OCI-LY7 (cell line): ENCODE measurements around the gene CDC5L. TPM values are rescaled to one million over a fixed set of nuclear protein-coding genes. Genes with fewer than 3 reads are reported as not detected.

Experiments used
- BruUV-seq: library from RNA; stranded (reverse); fragments of 400-500 nt; replicated peaks from 2 replicates; lab custom pipeline; 2021; lab: Mats Ljungman, UMichigan
- CTCF ChIA-PET: fragments of 300-600 bp; sonication (Branson Sonifier 250); formaldehyde crosslinking; loops from one replicate; lab custom pipeline; 2022; ENCODE audit warnings: antibody characterized with exemption; ENCODE audit not compliant: unreplicated experiment; lab: Charles Lee
- POLR2A ChIA-PET: fragments of 300-600 bp; sonication (Branson Sonifier 250); formaldehyde crosslinking; loops from one replicate; lab custom pipeline; 2022; ENCODE audit warnings: antibody characterized with exemption; lab: Charles Lee
- DNase-seq: peaks from one replicate; pipeline ENCODE4 v3.0.0-alpha.2; 2015; ENCODE audit warnings: low spot score
- H2AFZ ChIP-seq: fragments of 200-600 bp; sonication (generic), shearing (Covaris generic); 2 replicates; pipeline ENCODE4 v1.6.1; 2014; ENCODE audit warnings: mild to moderate bottlenecking, antibody characterized with exemption, low read length, moderate library complexity
- H3K27ac ChIP-seq: fragments of 200-600 bp; sonication (generic); 2 replicates; pipeline ENCODE4 v1.5.1; 2014; ENCODE audit warnings: mixed run types, low read depth, mild to moderate bottlenecking, moderate library complexity, low read length, inconsistent platforms; ENCODE audit not compliant: poor library complexity, severe bottlenecking
- H3K36me3 ChIP-seq: fragments of 200-600 bp; sonication (generic); 2 replicates; pipeline ENCODE4 v1.6.1; 2014; ENCODE audit warnings: mild to moderate bottlenecking, antibody characterized with exemption, low read length, moderate library complexity, mixed read lengths; ENCODE audit not compliant: insufficient read depth
- H3K4me1 ChIP-seq: fragments of 200-600 bp; sonication (generic); 2 replicates; pipeline ENCODE4 v1.5.1; 2014; ENCODE audit warnings: mild to moderate bottlenecking, low read length; ENCODE audit not compliant: insufficient read depth, poor library complexity, severe bottlenecking
- H3K4me2 ChIP-seq: fragments of 200-600 bp; sonication (generic); 2 replicates; pipeline ENCODE4 v1.6.1; 2014; ENCODE audit warnings: mild to moderate bottlenecking, low read length
- H3K4me3 ChIP-seq: fragments of 200-600 bp; sonication (generic); 2 replicates; pipeline ENCODE4 v1.5.1; 2014; ENCODE audit warnings: mild to moderate bottlenecking, low read depth, low read length; ENCODE audit not compliant: poor library complexity, severe bottlenecking
- H3K79me2 ChIP-seq: fragments of 200-600 bp; sonication (generic); 2 replicates; pipeline ENCODE4 v1.6.1; 2016; ENCODE audit warnings: low read depth, mild to moderate bottlenecking, low read length, moderate library complexity, mixed read lengths; ENCODE audit not compliant: insufficient read depth
- H3K9me2 ChIP-seq: fragments of 200-600 bp; sonication (generic); 2 replicates; pipeline ENCODE4 v1.6.1; 2016; ENCODE audit warnings: mild to moderate bottlenecking, low read length, mixed read lengths; ENCODE audit not compliant: insufficient read depth
- H3K9me3 ChIP-seq: fragments of 200-600 bp; sonication (generic); 2 replicates; pipeline ENCODE4 v1.6.1; 2014; ENCODE audit warnings: mild to moderate bottlenecking, mixed run types, low read length, mixed read lengths
- H4K20me1 ChIP-seq: fragments of 200-600 bp; sonication (generic); 2 replicates; pipeline ENCODE4 v1.6.1; 2014; ENCODE audit warnings: mild to moderate bottlenecking, antibody characterized with exemption, low read length, moderate library complexity, mixed read lengths; ENCODE audit not compliant: insufficient read depth
- EZH2phosphoT487 ChIP-seq: fragments of 200-600 bp; sonication (generic); IDR thresholded peaks from 2 replicates; pipeline ENCODE4 v1.6.1; 2018; ENCODE audit warnings: low read depth, borderline replicate concordance, mild to moderate bottlenecking, mixed run types, antibody characterized with exemption, low read length, moderate library complexity, mixed read lengths
- intact Hi-C: fragments of 100-400 bp; cut with micrococcal nuclease; formaldehyde crosslinking; loops from one replicate; pipeline ENCODE4 v1.10.0; 2022; ENCODE audit not compliant: unreplicated experiment
- total RNA-seq, 2 experiments: library from RNA; depleted of rRNA in 1 of 2; stranded (reverse); fragments of >200 nt in 1 of 2; shearing (Covaris generic) in 1 of 2; gene quantifications; 2 replicates each; pipeline ENCODE4 v1.2.3, GENCODE V29; 2014 to 2022
- TF ChIP-seq, protein P1 (sequence below): fragments of 200-600 bp; sonication (generic); conservative IDR thresholded peaks from 2 replicates; pipeline ENCODE4 v1.5.1; 2014; ENCODE audit warnings: mild to moderate bottlenecking, antibody characterized with exemption, low read length, moderate library complexity, mixed read lengths

Gene CDC5L
- total RNA-seq, 2 experiments from 2014 or later: 21.5 to 24.0 TPM

GRCh38 chr6:44415449-44415848 is 27.9 kb downstream of the CDC5L start:
- Histone ChIP-seq H3K27ac (no peak overlapping the region), H3K36me3 (peaks cover 87% of the 10 kb centered on the region), H3K9me2 (no peaks in the 10 kb centered on the region), H3K4me1 (no peaks in the 10 kb centered on the region), H3K9me3 (peaks cover 5% of the 10 kb centered on the region), H2AFZ (no peak overlapping the region), H3K4me2 (no peak overlapping the region), H3K4me3 (no peak overlapping the region), H4K20me1 (no peaks in the 10 kb centered on the region), H3K79me2 (peaks cover 40% of the 10 kb centered on the region)
- intact Hi-C loops: no loop called here
- POLR2A ChIA-PET: interaction anchor here (1.0 kb wide), 1 partner anchor 12 kb away, joined by 3 read pairs; no protein-coding TSS in a partner anchor
- CTCF ChIA-PET: no interaction called here
- no TSS peak for BruUV-seq
- DNase-seq: no peak
- no peak for TF ChIP-seq EZH2phosphoT487
- TF ChIP-seq, protein P1, sequence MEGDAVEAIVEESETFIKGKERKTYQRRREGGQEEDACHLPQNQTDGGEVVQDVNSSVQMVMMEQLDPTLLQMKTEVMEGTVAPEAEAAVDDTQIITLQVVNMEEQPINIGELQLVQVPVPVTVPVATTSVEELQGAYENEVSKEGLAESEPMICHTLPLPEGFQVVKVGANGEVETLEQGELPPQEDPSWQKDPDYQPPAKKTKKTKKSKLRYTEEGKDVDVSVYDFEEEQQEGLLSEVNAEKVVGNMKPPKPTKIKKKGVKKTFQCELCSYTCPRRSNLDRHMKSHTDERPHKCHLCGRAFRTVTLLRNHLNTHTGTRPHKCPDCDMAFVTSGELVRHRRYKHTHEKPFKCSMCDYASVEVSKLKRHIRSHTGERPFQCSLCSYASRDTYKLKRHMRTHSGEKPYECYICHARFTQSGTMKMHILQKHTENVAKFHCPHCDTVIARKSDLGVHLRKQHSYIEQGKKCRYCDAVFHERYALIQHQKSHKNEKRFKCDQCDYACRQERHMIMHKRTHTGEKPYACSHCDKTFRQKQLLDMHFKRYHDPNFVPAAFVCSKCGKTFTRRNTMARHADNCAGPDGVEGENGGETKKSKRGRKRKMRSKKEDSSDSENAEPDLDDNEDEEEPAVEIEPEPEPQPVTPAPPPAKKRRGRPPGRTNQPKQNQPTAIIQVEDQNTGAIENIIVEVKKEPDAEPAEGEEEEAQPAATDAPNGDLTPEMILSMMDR: no peak

DNA sequence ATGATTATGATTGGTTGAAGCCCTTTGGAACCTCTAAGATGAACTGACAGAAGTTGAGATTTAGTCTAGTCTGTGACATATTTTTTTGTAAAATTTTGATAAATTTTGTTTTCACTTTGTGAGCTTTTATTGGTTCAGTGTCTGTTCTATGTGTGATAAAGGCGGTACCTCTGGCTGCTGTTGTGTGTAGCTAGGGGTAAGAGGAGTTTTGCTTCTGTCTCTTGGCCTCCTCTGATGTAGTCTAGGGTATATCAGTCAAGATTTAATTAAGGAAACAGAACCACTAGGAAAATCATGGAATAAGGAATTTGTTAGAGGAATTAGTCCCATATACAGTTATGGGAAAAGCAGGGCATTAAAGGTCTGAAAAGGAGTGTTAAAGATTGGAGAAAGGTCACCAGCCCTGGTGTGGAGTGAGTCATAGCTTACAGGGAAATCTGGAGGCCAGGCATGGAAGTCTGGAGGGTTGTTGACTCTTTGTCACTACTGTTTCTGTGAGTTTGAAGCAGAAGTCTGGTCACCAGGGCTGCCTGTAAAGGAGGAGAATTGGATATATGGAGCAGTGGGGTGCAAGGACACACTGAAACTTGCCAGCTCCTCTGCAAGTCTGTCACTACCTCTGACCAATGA is 28.5 kb downstream of the CDC5L start:
- Histone ChIP-seq H3K4me2 (no peak overlapping the region), H3K79me2 (peaks cover 34% of the 10 kb centered on the region), H3K4me3 (no peak overlapping the region), H3K36me3 (peaks cover 87% of the 10 kb centered on the region), H4K20me1 (no peaks in the 10 kb centered on the region), H3K9me3 (no peaks in the 10 kb centered on the region), H3K9me2 (no peaks in the 10 kb centered on the region), H2AFZ (no peak overlapping the region), H3K27ac (no peak overlapping the region), H3K4me1 (no peaks in the 10 kb centered on the region)
- TF ChIP-seq, protein P1: no peak
- TF ChIP-seq EZH2phosphoT487: no peak
- ChIA-PET CTCF (no interaction called here), POLR2A (interaction anchor here (1.0 kb wide), 1 partner anchor 12 kb away, joined by 3 read pairs; no protein-coding TSS in a partner anchor)
- intact Hi-C loops: no loop called here
- BruUV-seq: no TSS peak
- no peak for DNase-seq

DNA sequence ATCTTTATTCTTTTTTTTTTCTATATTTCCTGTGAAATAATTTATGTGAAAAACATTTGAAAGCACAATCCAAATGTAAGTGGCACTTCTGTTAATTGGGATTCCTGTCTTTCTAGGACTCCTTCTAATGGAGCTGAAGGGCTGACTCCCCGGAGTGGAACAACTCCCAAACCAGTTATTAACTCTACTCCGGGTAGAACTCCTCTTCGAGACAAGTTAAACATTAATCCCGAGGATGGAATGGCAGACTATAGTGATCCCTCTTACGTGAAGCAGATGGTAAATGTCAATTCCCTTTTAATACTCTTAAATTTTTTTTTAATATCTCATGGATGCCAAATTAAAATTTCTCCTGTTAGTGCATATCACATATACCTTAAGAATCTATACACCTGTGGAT is 35.0 kb downstream of the CDC5L start:
- Histone ChIP-seq H4K20me1 (no peaks in the 10 kb centered on the region; the same call in 1 of the 2 replicates), H3K36me3 (peaks cover 90% of the 10 kb centered on the region), H3K9me3 (no peaks in the 10 kb centered on the region), H3K9me2 (no peaks in the 10 kb centered on the region), H2AFZ (no peak overlapping the region), H3K4me1 (no peaks in the 10 kb centered on the region), H3K4me3 (no peak overlapping the region), H3K4me2 (no peak overlapping the region), H3K27ac (no peak overlapping the region), H3K79me2 (no peaks in the 10 kb centered on the region)
- ChIA-PET CTCF (no interaction called here), POLR2A (interaction anchor here (1.0 kb wide), 1 partner anchor 19 kb away, joined by 4 read pairs; no protein-coding TSS in a partner anchor)
- TF ChIP-seq, protein P1: no peak
- no peak for TF ChIP-seq EZH2phosphoT487
- no peak for DNase-seq
- intact Hi-C loops: no loop called here
- BruUV-seq: no TSS peak
